Activated naive CD4-positive, alpha-beta T cell treated with anti-CD3 and anti-CD28 coated beads, Interleukin-2, amount 50 U/mL, for 16 hours (primary cell): ENCODE results near the gene KIAA1217.
"Not testable (repeated sequence)": the region's sequence is repeated elsewhere in the genome, so short reads cannot be mapped to it uniquely, and the experiment has no call there.

Experiments used
- DNase-seq: peaks from one replicate; pipeline ENCODE4 v3.0.0-alpha.2; 2020

Gene KIAA1217

DNA sequence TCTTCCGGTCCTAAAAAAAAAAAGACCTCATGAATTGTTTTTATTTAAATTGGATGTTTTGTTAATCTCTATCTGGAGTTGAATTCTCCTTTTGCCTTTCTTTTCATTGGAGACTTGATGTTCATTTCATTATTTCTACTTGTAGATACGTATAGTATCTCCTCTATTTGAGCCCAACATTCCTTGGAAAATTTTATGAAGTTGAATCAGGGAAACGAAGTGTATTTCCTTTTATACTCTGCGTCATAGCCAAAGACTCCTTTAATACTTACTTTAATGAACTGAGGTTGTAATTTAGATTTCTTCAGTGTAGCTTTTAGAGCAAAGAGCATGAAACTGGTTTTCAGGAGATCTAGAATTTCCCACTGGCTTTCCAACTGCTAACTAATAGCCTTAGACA, 132.4 kb downstream of the KIAA1217 start:
- DNase-seq, result no peak

DNA sequence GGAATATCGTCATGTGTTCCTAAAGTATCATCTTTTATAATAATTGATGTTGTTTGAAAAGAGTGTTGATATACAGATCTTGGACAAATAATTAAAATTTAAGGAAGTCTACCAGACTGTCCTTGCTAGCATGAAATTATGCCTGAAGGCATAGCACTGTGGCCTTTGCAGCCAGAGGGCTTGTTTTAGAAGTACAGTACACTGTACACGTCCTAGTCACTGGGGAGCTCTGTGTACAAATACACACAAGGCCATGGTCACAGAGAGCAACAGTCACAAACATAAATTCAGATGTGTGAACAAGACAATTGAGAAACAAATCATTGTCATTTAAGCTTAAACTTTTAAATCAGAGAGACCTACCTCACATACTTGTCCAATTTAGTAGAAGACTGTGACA, 133.0 kb downstream of the KIAA1217 start:
- no peak for DNase-seq

DNA sequence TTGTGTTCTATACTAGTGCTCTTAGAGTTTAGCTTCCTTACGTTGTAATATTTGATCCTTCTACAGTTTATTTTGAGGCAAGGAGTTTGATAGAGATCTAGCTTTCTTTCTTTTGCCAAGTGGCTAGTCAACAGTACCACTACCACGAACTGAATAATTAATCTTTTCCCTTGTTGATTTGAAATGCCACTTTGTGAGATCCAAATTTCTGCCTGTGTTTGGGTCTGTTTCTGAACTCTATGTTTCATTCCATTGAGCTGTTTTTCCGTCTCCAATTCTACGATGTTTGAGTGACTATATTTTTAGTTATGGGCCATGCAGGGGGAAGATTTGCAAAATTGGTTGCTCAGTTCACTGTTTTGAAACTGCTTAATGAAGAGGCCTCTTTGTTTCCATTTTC, 134.7 kb downstream of the KIAA1217 start:
- no peak for DNase-seq

DNA sequence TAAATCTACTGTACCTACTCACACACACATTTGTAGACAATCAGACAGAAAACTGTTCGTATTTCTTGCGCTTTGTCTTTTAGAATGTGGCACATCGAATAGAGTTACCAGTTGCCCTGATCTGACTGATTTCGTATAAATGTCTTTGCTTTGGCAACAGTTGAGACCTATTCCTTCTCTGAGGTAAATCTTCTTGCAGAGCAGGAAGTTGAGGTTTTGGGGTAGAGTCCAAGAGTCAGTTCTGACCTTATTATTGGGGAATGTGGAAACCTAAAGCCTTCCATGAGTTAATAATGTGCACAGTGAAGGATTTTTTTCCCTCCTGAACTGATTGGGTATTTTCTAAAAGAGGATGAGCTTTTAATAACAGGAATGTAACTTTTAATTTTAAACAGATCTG, 135.3 kb downstream of the KIAA1217 start:
- no peak for DNase-seq

DNA sequence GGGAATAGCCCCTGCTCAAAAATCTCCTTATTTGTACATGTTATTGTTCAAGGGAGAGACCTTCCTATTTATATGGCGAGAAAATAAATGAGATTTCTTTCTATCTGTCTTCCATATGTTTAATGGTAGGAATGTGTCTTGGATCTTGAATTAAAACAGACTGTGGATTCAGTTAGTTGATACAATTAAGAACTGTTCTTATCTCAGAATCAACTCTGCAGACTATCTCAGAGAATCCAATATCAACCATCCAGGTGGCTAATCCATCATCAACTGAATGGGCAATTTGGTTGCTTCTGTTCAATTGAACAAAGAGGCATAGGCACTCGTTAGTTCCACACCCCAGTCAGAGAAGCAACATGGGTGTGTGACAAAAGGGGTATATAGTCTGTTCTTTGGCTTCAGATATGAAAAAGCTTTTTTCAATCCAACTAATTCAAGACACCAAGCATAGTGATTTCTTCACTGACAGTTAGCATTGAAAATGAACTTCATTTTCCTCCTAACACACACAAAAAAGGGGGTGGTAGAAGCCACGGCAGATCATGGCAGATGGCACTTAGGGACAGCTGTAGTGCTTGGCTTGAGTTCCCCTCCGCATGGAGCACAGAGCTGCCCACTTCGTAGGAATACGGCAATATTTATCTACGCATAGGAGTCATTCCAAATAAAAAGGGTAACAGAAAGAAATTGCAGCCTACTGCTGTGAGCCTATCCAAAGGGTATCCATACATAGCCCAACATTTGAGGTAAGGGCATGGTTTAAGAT, 135.9 kb downstream of the KIAA1217 start:
- no peak for DNase-seq

DNA sequence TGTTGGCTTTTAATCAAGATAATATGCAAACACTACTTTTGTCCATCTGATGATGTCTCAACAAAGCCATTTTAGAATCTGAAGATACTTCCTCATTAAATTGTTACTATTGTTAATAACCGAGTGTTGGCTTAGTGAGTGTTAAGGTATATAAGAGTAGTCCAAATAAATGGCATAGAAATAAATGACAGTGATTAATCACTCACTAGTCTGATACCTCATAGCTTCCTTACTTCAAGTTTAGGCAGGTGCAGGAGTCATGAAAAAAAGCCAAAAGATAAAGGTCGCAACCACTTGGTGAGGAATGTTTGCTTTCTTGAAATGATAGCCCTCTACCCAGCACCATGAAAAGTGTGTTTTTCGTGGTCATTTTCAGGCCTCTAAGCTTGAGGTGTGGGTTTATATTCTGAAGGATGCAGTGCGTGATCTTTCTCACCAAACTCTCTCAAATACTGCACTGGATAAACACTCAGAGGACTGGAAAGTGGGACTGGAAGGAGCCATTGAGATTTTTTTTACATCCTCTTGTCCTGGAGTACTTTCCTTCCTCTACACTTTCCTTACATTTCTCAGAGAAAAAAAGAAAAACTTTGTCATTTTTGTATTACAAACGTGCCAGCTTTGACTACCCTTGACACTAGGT, 138.1 kb downstream of the KIAA1217 start:
- DNase-seq, result no peak

DNA sequence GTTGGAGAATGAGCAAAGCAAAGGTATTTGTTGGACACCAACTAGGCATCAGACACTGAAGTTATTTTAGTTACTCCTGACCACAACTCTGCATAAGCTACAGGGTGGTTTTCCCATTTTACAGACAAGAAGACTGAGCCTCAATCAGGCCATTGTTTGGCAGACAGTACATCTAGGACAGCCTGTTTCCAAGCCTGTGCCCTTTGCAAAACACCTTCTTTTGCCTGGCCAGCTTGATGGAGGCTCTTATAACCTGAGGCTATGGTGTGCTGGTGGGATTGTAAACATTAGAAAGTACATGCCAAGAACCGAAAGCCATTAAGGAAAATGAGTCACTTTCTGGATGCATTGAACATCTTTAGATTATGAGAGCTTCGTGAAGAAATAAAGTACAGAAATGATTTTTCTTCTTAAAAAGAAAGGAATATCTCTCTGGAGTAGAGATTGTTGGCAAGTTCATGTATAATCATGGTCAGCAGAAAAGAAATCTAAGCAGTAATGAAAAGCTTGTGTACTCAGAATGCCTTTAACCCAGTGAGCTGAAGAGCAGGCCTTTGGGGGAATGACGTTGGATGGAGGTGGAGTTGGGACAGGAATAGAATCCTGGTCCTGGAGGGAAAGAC, 140.6 kb downstream of the KIAA1217 start:
- no peak for DNase-seq

DNA sequence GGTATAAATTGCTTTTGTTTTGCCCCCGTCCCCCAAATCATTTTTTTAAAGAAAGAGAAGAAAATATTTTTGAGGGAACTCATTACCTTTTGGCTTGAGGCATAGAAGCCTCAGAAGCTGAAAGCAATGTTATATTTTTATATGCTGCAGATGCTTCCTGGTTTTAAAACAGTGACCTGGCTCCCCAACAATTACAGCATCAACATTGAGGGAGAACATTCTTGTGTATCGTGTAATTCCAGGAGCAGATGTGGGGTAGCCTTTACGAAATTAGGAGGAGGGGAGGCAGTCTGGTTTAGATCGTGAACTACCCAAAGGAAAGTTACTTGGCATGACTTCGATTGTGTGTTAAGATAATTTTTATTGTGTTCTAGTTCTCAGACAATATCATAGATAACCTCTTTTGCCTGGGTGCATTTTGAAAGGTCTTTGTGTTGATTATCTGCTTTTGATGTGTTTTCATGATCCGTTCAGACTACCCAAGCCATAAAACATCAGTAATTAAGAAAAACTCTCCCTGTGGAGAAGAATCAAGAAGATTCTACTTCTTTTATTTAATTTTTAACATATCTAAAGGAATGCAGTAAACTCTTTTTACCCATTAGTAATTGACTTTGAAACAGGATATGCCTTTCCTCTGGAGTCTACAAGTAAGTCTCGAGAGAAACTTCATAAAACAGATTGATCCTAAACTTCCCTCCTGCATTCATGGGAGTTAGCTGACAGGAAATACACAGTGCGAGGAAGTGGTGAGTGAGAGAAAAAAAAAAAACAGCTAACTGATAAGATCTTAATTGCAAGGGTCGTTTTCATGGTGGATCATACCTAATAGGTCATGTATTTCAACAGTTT, 141.4 kb downstream of the KIAA1217 start:
- no peak for DNase-seq

DNA sequence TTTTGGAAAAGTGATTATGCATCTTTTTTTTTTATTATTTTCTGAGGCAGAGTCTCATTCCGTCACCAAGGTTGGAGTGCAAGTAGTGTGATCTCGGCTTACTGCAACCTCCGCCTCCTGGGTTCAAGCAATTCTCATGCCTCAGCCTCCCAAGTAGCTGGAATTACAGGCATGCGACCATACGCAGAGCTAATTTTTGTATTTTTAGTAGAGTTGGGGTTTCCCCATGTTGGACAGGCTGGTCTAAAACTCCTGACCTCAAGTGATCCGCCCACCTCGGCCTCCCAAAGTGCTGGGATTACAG, 141.9 kb downstream of the KIAA1217 start:
- not testable (repeated sequence) for DNase-seq

DNA sequence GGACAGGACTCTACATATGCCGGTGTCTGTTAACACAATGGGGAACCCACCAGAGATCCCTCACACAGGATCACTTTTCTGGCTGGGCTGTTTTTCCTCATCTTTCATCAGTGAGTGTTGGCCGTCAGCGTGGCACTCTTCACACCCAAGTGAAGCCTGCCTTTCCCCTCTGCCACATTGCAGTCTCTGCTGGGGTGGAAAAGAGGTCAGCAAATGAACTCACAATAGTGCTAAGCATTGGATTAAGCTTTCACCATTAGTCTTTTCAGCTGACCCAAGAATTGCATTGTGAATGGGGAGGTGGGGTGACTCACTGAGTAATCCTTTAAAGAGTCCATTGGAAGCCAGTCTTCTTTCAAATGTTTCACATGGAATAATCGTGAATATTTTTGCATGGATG, 143.0 kb downstream of the KIAA1217 start:
- no peak for DNase-seq

DNA sequence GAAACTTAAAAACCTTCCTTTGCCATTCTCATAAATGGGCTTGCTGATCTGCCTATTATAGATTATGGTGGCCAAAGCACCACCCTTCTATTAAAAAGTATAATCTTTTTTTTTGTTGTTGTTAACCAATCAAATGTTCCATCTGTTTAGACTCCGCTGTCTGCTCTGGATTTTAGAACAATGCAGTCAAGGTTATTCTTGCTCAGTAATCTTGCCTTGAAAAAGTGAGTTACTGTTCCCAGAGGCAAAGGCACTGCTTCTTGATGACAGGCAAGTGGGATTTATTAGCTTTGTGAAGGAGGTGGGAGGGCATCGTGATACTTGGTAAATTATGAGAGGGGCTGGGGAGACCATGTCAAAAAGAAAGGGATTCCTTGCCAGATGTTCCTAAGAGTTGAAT, 143.5 kb downstream of the KIAA1217 start:
- DNase-seq, result no peak

DNA sequence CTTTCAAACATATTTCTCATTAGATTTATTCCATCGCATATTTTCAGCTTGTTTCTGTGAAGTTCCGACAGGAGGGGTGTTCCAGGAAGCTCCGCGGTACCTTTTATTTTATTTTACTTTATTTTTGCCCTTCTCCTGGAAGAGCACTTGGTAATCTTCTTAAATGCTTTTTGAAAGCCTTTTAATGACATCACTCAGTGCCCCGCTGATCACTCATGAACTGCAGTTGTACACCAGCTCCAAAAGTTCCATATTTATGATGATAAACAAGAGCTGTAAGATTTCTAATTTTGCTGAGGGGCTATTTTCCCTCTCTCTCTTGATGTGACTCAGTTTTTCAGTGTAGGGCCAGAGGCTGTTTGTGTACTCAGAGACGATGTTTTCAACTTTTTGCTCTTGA, 144.4 kb downstream of the KIAA1217 start:
- no peak for DNase-seq

DNA sequence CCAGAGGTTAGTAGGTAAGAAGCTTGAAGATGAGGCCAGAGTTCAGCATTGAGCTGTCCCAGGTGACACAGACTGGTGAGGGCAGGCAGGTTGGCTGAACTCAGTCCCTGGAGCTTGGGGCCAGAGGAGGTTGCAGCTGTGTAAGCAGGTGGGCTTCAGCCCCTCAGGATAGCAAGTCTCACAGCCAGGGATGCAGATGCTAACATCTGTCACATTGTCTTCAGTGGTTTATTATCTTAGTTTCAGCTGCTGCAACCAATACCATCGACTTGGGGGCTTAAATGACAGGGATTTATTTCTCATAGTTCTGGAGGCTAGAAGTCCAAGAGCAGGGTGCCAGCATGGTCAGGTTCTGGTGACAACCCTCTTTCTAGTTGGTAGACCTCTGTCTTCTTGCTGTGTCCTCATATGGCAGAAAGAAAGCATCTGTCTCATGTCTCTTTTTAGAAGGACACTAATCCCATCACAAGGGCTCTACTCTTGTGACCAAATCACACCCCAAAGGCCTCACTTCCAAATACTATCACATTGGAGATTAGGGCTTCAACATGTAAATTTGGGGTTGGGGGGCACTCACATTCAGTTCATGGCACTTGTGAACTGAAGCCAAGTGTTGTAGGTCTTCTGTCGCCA, 146.2 kb downstream of the KIAA1217 start:
- DNase-seq, result no peak

DNA sequence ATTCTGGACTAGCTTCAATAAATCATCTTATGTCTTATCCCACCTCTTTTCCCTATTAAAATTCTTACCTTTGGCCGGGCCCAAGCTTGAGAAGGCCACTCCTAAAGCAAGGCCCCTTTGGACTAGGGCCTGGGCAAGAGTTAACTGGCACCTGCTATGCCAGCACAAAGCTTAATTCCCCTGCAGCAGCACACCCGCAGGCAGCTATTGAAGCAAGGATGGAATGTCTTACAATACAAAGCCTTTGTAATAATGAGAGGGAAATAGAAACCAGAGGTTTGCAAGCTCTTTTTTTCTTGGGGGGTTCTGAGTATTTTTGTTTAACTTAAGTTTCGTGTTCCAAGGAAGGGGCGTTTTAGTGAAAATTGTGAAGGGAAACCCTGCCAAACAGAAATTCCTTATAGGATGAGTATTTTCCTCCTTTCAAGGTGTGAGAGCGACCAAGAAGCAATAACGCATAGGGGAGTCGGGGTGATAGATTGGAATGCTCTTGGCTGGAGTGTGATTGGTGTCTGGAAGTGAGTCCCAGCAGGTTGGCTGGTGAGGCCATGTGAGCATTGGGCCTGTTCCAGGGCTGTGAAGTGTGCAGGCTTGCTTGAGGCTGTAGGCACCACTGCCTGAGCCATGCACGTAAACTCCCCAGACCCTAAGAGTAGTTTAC, 148.5 kb downstream of the KIAA1217 start:
- DNase-seq, result no peak

DNA sequence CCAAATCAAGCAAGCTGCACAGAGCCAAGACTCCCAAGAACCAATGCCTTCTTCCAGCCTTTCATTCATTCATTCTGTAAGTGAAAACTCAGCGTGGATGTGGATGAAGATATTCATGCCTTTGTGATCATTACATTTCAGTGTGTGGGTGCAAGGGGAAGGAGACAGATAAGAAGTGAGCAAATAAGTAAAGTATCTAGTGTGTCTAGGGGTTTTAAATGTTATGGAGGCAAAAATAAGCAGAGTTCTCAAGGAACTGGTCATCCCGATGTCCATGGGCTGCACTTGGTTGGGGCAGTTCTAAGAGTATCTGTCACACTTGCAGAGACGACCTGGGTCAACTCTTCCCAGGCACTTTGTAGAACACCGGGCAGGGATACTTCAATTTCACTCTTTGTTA, 149.1 kb downstream of the KIAA1217 start:
- no peak for DNase-seq

DNA sequence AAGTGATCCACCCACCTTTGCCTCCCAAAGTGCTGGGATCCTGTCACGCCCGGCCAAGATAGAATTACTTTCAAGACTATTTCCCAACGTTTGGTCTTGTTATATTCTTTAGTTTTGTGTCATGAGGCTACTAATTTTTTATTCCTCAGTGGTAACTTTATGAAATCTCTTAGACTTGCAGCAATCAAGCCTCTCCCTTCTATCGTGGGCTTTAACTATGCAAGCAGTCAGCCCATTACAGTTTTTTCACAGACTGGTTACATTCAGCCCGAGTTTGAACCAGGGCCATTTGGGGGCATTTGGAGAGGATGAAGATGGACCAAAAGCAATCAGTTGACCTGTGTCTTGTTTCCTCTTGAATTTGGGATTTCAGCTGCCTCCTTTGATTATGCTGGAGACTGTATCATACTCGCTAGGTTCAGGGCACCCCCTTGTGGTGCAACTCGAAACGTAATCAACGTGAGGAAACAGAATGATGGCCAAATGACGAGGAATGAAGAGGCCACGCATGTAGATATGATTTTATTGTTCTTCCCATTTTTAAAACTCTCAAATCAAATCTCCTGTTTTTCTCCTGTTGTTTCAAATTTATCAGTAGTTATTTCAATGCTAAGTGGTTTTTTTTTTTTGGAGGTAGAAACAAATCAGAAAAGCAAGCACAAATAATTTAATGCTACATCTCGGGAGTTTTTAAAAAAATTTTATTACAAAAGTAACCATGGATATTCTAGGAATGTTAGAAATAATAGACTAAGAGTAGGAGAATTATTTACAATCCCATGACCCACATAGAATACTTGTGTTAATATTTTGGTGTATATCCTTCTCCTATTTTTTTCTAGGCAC, 151.6 kb downstream of the KIAA1217 start:
- DNase-seq, result no peak

DNA sequence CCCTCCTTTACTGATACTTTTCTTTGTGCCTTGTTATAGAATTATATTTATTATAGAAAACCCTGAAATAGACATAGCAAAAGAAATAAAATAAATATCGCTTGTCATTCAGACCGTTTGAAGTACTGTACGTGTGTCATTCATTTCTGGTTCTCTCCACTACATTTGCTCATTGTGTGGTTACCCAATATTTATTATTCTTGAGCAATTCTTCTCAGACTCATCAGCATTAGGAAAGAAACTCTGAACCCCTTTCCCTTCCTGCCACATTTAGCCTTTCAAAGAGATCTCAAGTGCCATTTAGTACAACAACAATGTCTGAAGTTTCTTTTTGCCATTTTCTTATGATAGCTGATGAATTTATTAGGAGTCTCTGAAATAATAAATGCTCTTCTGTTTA, 154.1 kb downstream of the KIAA1217 start:
- no peak for DNase-seq

DNA sequence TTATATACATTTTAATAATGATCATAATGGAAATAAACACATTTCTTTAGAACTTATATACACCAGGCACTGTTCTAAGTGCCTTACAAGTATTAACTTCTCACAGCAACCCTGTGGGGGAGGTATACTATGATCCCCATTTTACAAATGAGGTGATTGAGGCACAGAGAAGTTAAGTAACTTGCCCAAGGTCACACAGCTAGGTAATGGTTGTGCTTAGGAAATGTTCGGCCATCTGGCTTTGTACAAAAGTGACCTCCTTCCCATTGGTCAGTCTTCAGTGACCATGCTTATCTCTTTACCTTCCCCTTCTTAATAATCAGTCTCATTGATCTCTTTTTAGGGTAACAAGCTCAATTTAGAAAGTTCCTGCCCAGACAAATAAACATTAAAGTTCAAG, 158.8 kb downstream of the KIAA1217 start:
- no peak for DNase-seq

DNA sequence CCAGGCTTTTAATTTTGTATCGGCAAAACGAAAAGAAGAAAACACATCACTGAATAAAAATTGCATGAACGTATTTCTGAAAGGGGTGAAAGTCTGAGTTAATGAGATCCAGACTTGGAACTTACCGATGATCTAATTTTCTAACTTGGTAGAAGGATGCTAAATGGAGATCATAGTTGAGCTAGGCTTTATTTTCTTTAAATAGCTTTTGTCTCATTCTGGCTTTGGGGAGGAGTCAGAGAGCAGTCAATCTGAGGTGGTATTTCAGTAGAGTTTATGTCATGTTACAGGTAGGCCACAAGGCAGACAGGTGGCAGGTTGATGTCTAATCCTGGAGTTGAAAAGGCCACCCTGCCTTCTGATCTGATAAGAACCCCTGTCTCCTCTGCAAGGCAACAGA, 161.9 kb downstream of the KIAA1217 start:
- DNase-seq, result no peak

DNA sequence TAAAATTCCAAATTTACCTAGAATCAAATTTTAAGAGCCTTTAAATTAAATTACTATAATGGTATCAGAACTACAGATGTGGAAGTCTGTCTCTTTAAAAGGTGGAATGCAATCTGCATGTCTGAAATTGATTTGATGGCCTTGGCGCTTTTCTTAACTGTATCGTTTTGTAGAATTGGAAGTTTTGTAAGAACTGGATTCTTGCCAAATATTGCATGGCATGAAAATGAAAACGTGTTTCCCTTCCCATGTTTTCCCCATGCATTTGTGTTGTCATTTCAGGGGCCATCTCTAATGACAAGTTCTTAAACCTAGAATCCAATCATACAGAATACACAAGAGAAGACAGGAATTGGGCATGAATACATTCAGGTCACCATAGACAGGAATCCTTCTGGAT, 162.5 kb downstream of the KIAA1217 start:
- no peak for DNase-seq

DNA sequence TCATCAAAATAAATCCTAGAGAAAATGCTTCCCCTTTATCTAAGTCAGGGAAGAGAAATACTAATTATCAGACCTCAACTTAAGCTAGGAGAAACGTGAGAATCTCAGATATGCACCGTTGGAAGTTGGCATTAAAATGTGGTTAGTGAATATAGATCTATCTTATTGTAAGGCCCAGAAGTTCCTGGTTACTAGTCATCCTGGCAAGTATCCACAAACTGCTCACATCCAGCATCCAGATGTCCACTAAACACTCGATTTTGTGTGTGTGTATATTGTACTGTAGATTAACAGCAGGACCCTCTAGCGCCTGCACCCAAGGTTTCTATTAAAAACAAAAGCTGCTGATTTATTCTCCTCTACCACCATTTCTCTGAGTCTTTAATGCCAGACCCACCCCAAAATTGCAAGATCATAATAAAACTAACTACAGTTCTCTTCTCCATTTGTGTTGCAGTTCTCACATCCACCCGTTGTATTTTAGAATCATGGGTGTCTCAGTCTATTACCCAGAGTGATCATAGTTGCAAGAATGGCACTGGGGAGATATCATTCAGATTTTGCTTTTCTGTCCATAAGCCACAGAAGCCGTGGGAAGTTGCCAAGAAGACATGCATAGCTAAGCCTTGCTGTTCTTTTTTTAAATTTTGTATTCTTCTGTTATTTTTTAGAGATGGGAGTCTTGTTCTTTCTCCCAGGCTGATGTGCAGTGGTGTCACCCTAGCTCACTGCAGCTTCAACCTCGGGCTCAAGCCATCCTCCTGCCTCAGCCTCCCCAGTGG, 165.4 kb downstream of the KIAA1217 start:
- no peak for DNase-seq
